NB4 (cell line): ENCODE results near the gene SP2.

Experiments
- DNase-seq: peaks from one replicate; pipeline ENCODE4 v3.0.0; 2010; ENCODE audit warnings: low read depth
- H3K4me3 ChIP-seq: one replicate; pipeline ENCODE4 v1.5.1; 2011; ENCODE audit warnings: mild to moderate bottlenecking, low read depth, low read length, moderate library complexity
- MYC ChIP-seq: IDR thresholded peaks from 2 replicates; pipeline ENCODE4 v1.6.1; 2011; ENCODE audit warnings: low read depth, low read length
- POLR2A ChIP-seq: IDR thresholded peaks from 2 replicates; pipeline ENCODE4 v1.6.1; 2011; ENCODE audit warnings: mild to moderate bottlenecking; ENCODE audit not compliant: insufficient read length; ENCODE audit errors: extremely low read depth
- TF ChIP-seq, protein P1 (sequence below): IDR thresholded peaks from one replicate; pipeline ENCODE4 v1.5.1; 2012; ENCODE audit warnings: low read depth, low read length
- TF ChIP-seq, protein P2 (sequence below): IDR thresholded peaks from 2 replicates; pipeline ENCODE4 v1.6.1; 2011; ENCODE audit warnings: low read depth, low read length

SP2 gene

DNA sequence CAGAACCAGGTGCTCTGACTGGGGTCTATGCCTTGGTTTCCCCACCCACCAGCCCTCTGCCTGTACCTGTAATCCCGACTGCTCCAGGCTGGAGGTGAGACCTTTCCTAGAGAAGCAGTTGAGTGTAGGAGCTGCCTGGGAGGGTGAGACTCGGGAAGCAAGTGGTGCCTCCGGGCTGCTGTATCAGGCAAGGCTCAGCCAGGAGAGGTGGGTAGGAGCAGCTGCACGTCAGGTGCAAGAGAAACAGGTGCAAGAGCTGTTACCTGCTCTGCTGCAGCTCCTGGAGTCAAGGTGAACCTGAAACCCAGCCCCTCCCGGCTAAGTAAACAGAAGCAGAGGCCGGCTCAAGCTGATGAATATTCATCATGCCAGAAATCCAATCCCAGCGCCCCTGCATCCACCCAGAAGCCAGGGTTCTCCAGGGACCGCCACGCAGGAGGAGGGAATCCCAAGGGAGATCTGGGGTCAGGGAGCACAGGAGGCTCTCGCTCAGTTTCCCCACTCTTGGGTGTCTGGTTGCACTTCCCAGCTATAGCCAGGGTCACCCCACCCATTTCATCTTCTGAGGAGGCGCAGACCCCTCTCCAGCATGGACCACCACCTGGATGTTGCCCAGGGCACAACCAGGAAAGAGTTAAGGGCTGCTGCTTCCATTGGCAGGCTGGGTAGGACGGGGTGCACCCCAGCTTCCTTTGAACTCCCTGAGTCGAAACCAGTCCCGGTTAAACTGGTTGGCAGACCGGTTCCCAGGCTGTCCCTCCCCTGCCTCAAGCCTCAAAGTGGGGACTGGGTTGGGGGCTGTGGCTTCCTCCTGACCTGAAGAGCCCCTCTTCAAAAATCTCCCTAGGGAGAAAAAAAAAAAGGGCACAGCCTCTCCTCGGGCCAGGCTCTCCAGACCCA lies 61.8 kb downstream of the SP2 start, which contains the start of gene PRR15L:
TSS of gene PRR15L (minus strand) at position 293 of the 900 bp plus-strand sequence. CDS start 4,649 bp downstream, outside the sequence.
- TF ChIP-seq POLR2A, result no peak
- TF ChIP-seq MYC, result no peak
- TF ChIP-seq, protein P1, sequence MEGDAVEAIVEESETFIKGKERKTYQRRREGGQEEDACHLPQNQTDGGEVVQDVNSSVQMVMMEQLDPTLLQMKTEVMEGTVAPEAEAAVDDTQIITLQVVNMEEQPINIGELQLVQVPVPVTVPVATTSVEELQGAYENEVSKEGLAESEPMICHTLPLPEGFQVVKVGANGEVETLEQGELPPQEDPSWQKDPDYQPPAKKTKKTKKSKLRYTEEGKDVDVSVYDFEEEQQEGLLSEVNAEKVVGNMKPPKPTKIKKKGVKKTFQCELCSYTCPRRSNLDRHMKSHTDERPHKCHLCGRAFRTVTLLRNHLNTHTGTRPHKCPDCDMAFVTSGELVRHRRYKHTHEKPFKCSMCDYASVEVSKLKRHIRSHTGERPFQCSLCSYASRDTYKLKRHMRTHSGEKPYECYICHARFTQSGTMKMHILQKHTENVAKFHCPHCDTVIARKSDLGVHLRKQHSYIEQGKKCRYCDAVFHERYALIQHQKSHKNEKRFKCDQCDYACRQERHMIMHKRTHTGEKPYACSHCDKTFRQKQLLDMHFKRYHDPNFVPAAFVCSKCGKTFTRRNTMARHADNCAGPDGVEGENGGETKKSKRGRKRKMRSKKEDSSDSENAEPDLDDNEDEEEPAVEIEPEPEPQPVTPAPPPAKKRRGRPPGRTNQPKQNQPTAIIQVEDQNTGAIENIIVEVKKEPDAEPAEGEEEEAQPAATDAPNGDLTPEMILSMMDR, result no peak
- TF ChIP-seq, protein P2, sequence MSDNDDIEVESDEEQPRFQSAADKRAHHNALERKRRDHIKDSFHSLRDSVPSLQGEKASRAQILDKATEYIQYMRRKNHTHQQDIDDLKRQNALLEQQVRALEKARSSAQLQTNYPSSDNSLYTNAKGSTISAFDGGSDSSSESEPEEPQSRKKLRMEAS, result no peak
- no peak within 1 kb of the TSS for H3K4me3 ChIP-seq
- DNase-seq, result no peak

DNA sequence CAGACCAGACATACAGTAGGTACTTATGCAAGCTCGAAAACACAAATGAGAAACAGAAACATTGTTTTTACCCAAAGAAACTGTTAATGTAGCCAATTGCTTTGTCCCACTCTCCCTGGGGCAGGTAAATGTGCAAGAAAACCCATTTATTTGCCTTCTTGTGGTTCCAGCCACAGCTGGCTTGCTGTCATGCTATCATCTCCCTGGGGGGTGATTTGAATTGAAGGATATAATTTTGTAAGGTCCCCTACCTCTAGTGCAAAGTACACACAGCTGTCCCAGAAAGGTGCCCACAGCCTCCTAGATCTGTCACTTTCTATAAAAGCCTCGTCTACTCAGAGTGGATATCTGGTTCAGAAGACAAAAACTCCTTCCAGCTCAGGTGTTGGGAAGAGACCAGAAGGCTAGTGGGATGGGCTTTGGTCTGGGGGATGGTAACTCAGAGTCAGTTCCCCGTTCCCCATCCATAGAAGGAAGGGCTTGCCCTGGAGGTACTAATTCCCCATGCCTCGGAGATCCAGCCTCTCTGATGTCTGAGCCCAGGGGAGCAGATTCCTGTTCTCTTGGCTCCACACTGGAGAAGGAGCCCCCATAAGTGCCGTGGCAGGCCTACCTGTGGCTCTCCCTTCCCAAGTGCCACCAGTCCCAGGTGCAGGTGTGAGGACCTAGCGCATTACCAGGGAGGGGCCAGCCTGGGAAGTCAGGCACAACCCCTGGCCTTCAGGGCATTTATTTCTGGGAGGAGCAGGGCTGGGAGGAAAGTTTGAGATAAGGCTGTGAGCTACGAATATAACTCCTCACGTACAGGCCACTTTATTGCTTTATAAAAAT lies 64.0 kb downstream of the SP2 start:
- no peak for TF ChIP-seq MYC
- no peak for TF ChIP-seq POLR2A
- TF ChIP-seq, protein P2, result no peak
- TF ChIP-seq, protein P1, result no peak
- no peak for DNase-seq

DNA sequence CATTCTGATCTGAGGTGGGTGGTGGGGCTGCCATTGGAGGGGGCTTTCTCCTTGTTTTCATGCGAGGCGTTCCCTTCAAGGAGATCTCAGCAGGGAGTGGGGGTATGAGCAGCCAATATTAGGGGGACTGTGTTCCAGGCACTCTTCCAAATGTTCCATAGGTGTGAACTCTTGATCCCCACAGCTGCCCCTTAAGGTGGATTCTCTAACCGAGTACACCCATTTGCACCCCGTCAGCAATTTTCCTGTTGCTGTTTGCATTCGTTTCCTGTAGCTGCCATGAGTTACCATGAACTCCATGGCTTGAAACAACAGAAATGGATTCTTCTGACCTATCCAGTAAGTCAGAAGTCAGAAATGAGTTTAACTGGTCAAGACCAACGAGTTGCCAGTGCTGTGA lies 65.4 kb downstream of the SP2 start:
- no peak for DNase-seq
- H3K4me3 ChIP-seq, result no peak overlapping the region
- TF ChIP-seq, protein P2, result no peak
- TF ChIP-seq POLR2A, result no peak
- TF ChIP-seq, protein P1, result no peak
- TF ChIP-seq MYC, result no peak

More for the DNA sequence above, 64.0 kb downstream of the SP2 start:
- H3K4me3 ChIP-seq, result no peak overlapping the region

DNA sequence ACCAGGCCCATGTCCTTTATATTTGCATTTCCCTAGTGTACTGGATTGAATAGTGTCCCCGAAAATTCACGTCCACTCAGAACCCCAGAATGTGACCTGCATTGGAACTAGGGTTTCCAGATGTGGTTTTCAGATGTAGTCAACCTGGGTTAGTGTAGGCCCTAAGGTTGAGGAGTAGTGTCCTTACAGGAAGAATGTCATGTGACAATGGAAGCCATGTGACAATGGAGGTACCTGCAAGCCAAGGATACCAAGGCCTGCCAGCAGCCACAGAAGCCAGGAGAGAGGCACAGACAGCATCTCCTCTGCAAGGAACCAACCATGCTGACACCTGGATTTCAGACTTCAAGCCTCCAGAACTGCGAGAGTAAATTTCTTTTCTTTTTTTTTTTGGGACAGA lies 66.9 kb downstream of the SP2 start:
- DNase-seq, result no peak
- H3K4me3 ChIP-seq, result no peak overlapping the region
- TF ChIP-seq, protein P2, result no peak

DNA sequence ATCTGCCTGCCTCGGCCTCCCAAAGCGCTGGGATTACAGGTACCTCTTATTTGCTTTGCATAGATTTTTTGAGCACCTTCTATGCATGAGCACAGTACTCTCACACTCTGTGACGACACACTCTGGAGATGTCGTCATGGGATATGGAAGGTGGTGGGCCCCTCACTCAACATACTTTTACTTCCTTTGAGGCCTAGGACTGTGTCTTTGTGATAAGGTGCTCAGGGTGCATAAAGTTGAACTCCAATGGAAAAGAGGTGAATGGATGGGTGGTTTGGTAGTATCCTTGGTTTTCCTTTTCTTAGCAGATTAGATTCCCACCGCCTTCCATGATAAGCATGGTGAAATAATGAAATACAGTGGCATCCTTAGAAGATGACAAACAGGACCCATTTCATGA lies 68.8 kb downstream of the SP2 start:
- TF ChIP-seq, protein P2, result no peak
- TF ChIP-seq MYC (no peak), POLR2A (no peak)
- TF ChIP-seq, protein P1, result no peak
- no peak overlapping the region for H3K4me3 ChIP-seq
- DNase-seq, result no peak
